T-helper 17 cell (primary cell): ENCODE results near the gene NECTIN2. TPM values are rescaled to one million over a fixed set of nuclear protein-coding genes. Genes with fewer than 3 reads are reported as not detected.
"Not testable (repeated sequence)": the region's sequence is repeated elsewhere in the genome, so short reads cannot be mapped to it uniquely, and the experiment has no call there.

Experiments
- ATAC-seq: fragments of 150-1000 bp; cut with Tn5 transposase; 2 replicates; pipeline ENCODE4 v1.10.0; 2021; ENCODE audit warnings: mild to moderate bottlenecking, moderate library complexity
- DNase-seq, 3 donors: peaks; one replicate each; pipeline versions ENCODE4 v3.0.0 to v3.0.0-alpha.2; 2020 to 2021
- H3K9me3 ChIP-seq: one replicate; pipeline ENCODE4 v1.7.0; 2013; ENCODE audit warnings: low read length, mild to moderate bottlenecking; ENCODE audit not compliant: control insufficient read depth, poor library complexity, severe bottlenecking
- H3K27ac Mint-ChIP-seq: one replicate; pipeline ENCODE4 v1.8.0; 2022; ENCODE audit warnings: mild to moderate bottlenecking, moderate library complexity, mixed read lengths
- H3K27me3 Mint-ChIP-seq: one replicate; pipeline ENCODE4 v1.8.0; 2022; ENCODE audit warnings: mixed read lengths
- H3K36me3 Mint-ChIP-seq: one replicate; pipeline ENCODE4 v1.8.0; 2022; ENCODE audit warnings: low read depth, mixed read lengths
- H3K4me1 Mint-ChIP-seq: one replicate; pipeline ENCODE4 v1.8.0; 2022; ENCODE audit warnings: mild to moderate bottlenecking, mixed read lengths
- H3K4me3 Mint-ChIP-seq: one replicate; pipeline ENCODE4 v1.8.0; 2022; ENCODE audit warnings: mild to moderate bottlenecking, moderate library complexity, mixed read lengths
- total RNA-seq, 4 donors: library from RNA in 2 of 4; stranded (reverse) in 2 of 4; gene quantifications; one replicate each; pipeline ENCODE4 v1.2.3 and lab custom pipeline; 2022 to 2026

NECTIN2 gene
- total RNA-seq, 2 donors from 2014 or later, result 2.5 to 5.2 TPM

GRCh38 chr19:44869733-44870470 lies 23.8 kb downstream of the NECTIN2 start:
- Mint-ChIP-seq H3K27me3 (peaks cover 10% of the 10 kb centered on the region), H3K27ac (peak overlapping the region; percentile 16), H3K4me1 (peaks cover 10% of the 10 kb centered on the region), H3K4me3 (no peak overlapping the region), H3K36me3 (peaks cover 6% of the 10 kb centered on the region)
- DNase-seq (no peak), ATAC-seq (no peak)
- no peaks in the 10 kb centered on the region for H3K9me3 ChIP-seq

- ATAC-seq (no peak), DNase-seq (no peak)
- Mint-ChIP-seq H3K27ac (peak overlapping the region; percentile 82), H3K4me3 (no peak overlapping the region), H3K27me3 (peaks cover 5% of the 10 kb centered on the region), H3K36me3 (peaks cover 6% of the 10 kb centered on the region), H3K4me1 (peaks cover 11% of the 10 kb centered on the region)
- H3K9me3 ChIP-seq, result no peaks in the 10 kb centered on the region
These were observed 25.7 kb downstream of the NECTIN2 start for GRCh38 chr19:44871809-44872208.

GRCh38 chr19:44872661-44873060 lies 26.6 kb downstream of the NECTIN2 start:
- ATAC-seq, result no peak
- peaks cover 5% of the 10 kb centered on the region for H3K27me3 Mint-ChIP-seq
- peak overlapping the region; percentile 82 for H3K27ac Mint-ChIP-seq
- peaks cover 14% of the 10 kb centered on the region for H3K4me1 Mint-ChIP-seq
- H3K4me3 Mint-ChIP-seq, result no peak overlapping the region
- peaks cover 3% of the 10 kb centered on the region for H3K36me3 Mint-ChIP-seq
- H3K9me3 ChIP-seq, result no peaks in the 10 kb centered on the region
- no peak for DNase-seq

- no peak for ATAC-seq
- H3K9me3 ChIP-seq, result no peaks in the 10 kb centered on the region
- Mint-ChIP-seq H3K36me3 (peaks cover 2% of the 10 kb centered on the region), H3K4me3 (no peak overlapping the region), H3K4me1 (peaks cover 14% of the 10 kb centered on the region), H3K27me3 (peaks cover 5% of the 10 kb centered on the region), H3K27ac (no peak overlapping the region)
- no peak for DNase-seq
These were observed 28.2 kb downstream of the NECTIN2 start for GRCh38 chr19:44874317-44874716.

GRCh38 chr19:44875666-44876451 lies 29.8 kb downstream of the NECTIN2 start:
- Mint-ChIP-seq H3K36me3 (peaks cover 2% of the 10 kb centered on the region), H3K4me3 (no peak overlapping the region), H3K27ac (peak overlapping the region; percentile 74), H3K27me3 (peaks cover 9% of the 10 kb centered on the region), H3K4me1 (peaks cover 17% of the 10 kb centered on the region)
- ATAC-seq, result no peak
- no peak for DNase-seq
- H3K9me3 ChIP-seq, result no peaks in the 10 kb centered on the region

GRCh38 chr19:44876930-44877535 lies 30.9 kb downstream of the NECTIN2 start:
- H3K4me3 Mint-ChIP-seq, result peak overlapping the region; percentile 45
- no peak for DNase-seq

GRCh38 chr19:44878120-44878865 lies 32.2 kb downstream of the NECTIN2 start:
- no peak overlapping the region for H3K4me3 Mint-ChIP-seq
- ATAC-seq, result no peak
- no peak overlapping the region for H3K27ac Mint-ChIP-seq
- no peaks in the 10 kb centered on the region for H3K36me3 Mint-ChIP-seq
- H3K9me3 ChIP-seq, result no peaks in the 10 kb centered on the region
- no peak for DNase-seq
- H3K27me3 Mint-ChIP-seq, result peaks cover 9% of the 10 kb centered on the region
- H3K4me1 Mint-ChIP-seq, result peaks cover 13% of the 10 kb centered on the region

More at GRCh38 chr19:44876930-44877535, 30.9 kb downstream of the NECTIN2 start:
- H3K27ac Mint-ChIP-seq, result peak overlapping the region; percentile 32
- H3K4me1 Mint-ChIP-seq, result peaks cover 17% of the 10 kb centered on the region
- peaks cover 2% of the 10 kb centered on the region for H3K36me3 Mint-ChIP-seq
- no peaks in the 10 kb centered on the region for H3K9me3 ChIP-seq
- peak; percentile 51 for ATAC-seq
- peaks cover 13% of the 10 kb centered on the region for H3K27me3 Mint-ChIP-seq

- Mint-ChIP-seq H3K36me3 (no peaks in the 10 kb centered on the region), H3K27me3 (peaks cover 9% of the 10 kb centered on the region), H3K27ac (no peak overlapping the region), H3K4me3 (no peak overlapping the region), H3K4me1 (peaks cover 13% of the 10 kb centered on the region)
- DNase-seq, result no peak
- no peaks in the 10 kb centered on the region for H3K9me3 ChIP-seq
- ATAC-seq, result no peak
These were observed 33.4 kb downstream of the NECTIN2 start for GRCh38 chr19:44879309-44880065.

- DNase-seq (no peak), ATAC-seq (no peak)
- no peaks in the 10 kb centered on the region for H3K36me3 Mint-ChIP-seq
- H3K9me3 ChIP-seq, result no peaks in the 10 kb centered on the region
- H3K27ac Mint-ChIP-seq, result no peak overlapping the region
- no peak overlapping the region for H3K4me3 Mint-ChIP-seq
- H3K4me1 Mint-ChIP-seq, result peaks cover 7% of the 10 kb centered on the region
- H3K27me3 Mint-ChIP-seq, result peaks cover 9% of the 10 kb centered on the region
These were observed 36.0 kb downstream of the NECTIN2 start for GRCh38 chr19:44882063-44882462.

- H3K4me1 Mint-ChIP-seq, H3K9me3 ChIP-seq, DNase-seq, H3K27me3 Mint-ChIP-seq, H3K4me3 Mint-ChIP-seq, ATAC-seq, H3K36me3 Mint-ChIP-seq, H3K27ac Mint-ChIP-seq: not testable (repeated sequence)
These were observed 36.7 kb downstream of the NECTIN2 start for GRCh38 chr19:44882619-44883397.

GRCh38 chr19:44883922-44884321 lies 37.8 kb downstream of the NECTIN2 start:
- Mint-ChIP-seq H3K27me3 (peaks cover 9% of the 10 kb centered on the region), H3K4me3 (no peak overlapping the region), H3K36me3 (no peaks in the 10 kb centered on the region), H3K4me1 (peaks cover 8% of the 10 kb centered on the region), H3K27ac (no peak overlapping the region)
- ATAC-seq, result no peak
- H3K9me3 ChIP-seq, result no peaks in the 10 kb centered on the region
- no peak for DNase-seq

GRCh38 chr19:44884566-44884965 lies 38.5 kb downstream of the NECTIN2 start:
- ATAC-seq, result no peak
- Mint-ChIP-seq H3K27me3 (peaks cover 8% of the 10 kb centered on the region), H3K4me3 (no peak overlapping the region), H3K27ac (no peak overlapping the region), H3K36me3 (no peaks in the 10 kb centered on the region), H3K4me1 (peaks cover 11% of the 10 kb centered on the region)
- H3K9me3 ChIP-seq, result no peaks in the 10 kb centered on the region
- no peak for DNase-seq
